Measurements from ENCODE around the gene MRPL51.

MRPL51 gene

GRCh38 chr12:6442836-6443235 lies 50.2 kb downstream of the MRPL51 start:
- DNase-seq (ENCODE audit: low read depth in 1 of 2, low spot score in 1 of 2) = no peak
- H3K27ac ChIP-seq (replicated peaks) = no peak overlapping the region
- no peaks in the 10 kb centered on the region for H3K27me3 ChIP-seq (ENCODE audit: insufficient read depth, poor library complexity, severe bottlenecking)
- H3K4me3 ChIP-seq (replicated peaks; ENCODE audit: insufficient read depth, low read length) = no peak overlapping the region
- TF ChIP-seq GABPA (IDR thresholded peaks at IDR 0.05; ENCODE audit: low read depth) (no peak), POLR2AphosphoS5 (IDR thresholded peaks at IDR 0.05; ENCODE audit: low read depth) (no peak), REST (IDR thresholded peaks at IDR 0.05; ENCODE audit: insufficient replicate concordance, low read depth) (no peak), CTCF (IDR thresholded peaks at IDR 0.05; ENCODE audit: insufficient read depth, low read length) (no peak), SPI1 (IDR thresholded peaks at IDR 0.05; ENCODE audit: borderline replicate concordance, low read depth) (no peak)
